GM18517 (cell line): Measurements from ENCODE around the gene SIRPB1.
"Not testable (repeated sequence)": the region's sequence is repeated elsewhere in the genome, so short reads cannot be mapped to it uniquely, and the experiment has no call there.

Source experiments
- ATAC-seq: cut with Tn5 transposase; IDR thresholded peaks from one replicate; pipeline ENCODE4 v1.9.1; 2021; ENCODE audit warnings: mild to moderate bottlenecking, moderate library complexity; ENCODE audit not compliant: unreplicated experiment

The SIRPB1 gene

DNA sequence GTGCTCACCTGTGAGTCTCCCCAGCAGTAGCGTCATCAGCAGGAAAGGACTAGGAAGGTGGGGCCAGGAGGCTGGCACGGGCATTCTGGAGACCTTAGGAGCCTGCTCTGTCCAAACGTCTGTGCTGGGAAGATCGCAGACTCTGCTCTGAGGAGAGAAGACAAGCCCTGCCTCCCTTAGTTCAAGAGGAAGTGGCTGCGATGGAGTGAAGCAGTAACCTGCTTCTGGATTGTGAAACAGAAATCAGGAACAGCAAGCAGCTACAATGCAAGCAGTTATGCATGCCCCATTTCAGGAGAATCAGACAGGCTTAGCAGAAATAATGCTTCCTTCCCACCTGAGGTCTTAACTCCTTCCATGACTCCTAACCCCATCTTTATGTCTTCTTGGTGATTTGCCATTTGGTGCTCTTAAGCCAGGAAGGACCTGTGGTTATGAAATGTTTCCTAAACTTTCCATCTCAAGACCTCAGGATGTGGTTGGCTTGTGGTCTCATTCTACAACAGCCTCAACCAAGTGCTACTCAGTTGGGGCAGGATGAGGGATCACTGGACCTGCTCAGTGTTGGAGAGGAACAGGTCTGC is at the start of gene SIRPB1:
SIRPB1 (minus strand) TSS at position 149 of the 584 bp plus-strand sequence; CDS start at position 84, 65 bp downstream.
- ATAC-seq, result no peak

DNA sequence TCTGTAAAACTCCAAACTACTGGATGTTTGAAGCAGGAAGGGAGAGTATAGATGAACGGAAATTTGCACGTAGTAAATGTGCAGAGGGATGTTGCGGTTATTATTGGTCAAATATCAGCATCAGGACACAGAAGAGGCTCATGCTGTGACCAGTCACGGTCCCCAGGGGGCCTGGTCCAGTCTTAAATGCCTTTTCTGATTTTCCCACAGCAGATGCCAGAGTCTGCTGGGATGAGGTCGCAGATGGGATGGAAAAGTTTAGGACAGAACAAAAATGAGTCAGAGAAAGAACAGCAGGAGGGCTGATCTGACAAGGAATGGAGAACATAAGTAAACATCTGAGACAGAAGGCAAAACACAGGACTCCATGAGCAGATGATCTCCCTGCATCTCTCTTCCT is 49.5 kb upstream of the SIRPB1 start:
- no peak for ATAC-seq

DNA sequence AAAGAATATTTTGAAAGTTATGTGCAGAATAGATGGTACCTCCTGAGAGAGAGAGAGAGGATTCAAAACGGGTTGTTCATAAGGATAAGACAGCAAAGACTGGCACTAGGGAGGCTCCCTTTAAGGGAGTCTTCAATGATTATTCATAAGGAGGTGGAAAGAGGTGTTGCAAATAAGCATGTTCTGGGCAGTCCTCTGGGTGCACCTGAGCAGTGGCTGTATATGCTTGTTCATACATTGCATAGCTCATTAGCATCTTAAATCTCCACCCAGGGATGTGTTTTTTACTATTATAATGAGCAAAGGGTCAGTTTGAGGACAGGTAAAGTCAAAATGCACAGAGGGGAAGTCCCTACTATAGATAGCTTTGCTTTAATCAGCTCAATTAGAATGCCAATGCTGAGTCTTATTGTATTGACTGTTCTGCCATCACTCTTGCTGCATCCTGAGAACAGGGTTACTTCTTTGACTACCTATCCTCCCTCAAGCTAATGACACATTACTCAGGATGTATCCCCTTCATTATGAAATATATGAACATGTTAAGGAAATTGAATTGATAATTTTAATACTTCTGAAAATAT is 47.8 kb upstream of the SIRPB1 start:
- no peak for ATAC-seq

DNA sequence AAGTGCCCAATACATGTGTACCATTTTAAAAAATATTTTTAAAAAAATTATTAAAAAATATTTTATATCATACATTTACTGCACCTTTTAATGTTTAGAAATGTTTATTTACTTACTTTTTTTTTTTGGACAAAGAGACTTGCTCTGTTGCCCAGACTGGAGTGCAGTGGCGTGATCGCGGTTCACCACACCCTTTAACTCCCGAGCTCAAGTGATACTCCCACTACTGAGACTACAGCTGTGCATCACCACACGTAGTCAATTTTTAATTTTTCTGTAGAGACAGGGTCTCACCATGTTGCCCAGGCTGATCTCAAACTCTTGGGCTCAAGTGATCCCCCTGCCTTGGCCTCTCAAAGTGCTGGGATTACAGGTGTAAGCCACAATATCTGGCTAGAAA is 47.0 kb upstream of the SIRPB1 start:
- ATAC-seq, result no peak

DNA sequence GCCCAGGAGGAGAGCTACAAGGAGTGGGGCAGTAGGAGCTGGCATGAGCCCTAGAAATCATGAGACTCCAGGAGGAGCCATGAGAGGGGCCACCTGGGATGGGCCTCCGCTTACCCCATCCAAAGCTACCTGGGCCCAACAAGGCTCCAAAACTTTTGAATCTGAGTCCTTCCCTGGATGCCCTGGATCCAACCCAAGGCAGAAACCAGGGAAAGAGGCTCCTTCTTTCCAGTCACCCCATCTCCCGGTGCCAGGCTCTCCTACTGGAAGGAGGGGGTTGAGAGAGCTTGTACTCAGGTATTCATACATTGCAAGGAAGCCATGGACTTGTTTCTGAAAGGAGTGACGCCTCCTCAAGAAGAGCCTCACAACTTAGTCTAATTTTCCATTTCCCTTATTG is 45.5 kb upstream of the SIRPB1 start:
- ATAC-seq, result no peak

DNA sequence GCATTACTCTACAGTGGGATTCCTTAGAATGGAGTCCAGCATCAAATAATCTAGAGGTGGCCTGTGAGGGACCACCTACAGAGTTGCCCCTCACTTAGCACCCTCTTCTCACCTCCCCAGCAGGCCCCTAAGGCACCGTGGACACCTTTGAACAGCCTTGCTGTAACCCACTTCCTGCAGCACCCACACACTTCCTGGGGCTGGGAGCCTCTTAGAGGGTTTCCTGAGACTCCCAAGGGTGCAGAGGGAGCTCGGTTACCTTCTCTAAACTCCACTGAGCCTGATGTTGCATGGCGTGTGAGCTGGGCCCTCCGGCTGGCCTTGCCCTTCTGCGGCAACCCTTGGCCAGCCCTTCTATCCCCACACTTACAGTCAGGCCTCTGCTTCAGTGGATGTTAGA is 45.1 kb upstream of the SIRPB1 start:
- no peak for ATAC-seq

DNA sequence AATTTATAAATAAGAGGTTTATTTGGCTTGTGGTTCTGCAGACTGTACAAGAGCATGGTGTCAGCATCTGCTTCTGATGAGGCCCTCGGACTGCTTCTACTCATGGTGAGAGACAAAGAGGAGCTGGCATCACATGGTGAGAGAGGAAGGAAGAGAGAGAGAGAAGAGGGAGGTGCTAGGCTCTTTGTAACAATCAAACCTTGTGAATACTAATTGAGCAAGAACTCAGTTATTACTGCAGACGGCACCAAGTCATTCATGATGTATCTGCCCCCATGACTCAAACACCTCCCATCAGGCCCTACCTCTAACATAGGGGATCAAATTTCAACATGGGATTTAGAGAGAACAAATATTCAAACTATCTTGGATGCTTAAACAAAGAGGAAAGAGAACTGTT is 44.1 kb upstream of the SIRPB1 start:
- ATAC-seq, result no peak

DNA sequence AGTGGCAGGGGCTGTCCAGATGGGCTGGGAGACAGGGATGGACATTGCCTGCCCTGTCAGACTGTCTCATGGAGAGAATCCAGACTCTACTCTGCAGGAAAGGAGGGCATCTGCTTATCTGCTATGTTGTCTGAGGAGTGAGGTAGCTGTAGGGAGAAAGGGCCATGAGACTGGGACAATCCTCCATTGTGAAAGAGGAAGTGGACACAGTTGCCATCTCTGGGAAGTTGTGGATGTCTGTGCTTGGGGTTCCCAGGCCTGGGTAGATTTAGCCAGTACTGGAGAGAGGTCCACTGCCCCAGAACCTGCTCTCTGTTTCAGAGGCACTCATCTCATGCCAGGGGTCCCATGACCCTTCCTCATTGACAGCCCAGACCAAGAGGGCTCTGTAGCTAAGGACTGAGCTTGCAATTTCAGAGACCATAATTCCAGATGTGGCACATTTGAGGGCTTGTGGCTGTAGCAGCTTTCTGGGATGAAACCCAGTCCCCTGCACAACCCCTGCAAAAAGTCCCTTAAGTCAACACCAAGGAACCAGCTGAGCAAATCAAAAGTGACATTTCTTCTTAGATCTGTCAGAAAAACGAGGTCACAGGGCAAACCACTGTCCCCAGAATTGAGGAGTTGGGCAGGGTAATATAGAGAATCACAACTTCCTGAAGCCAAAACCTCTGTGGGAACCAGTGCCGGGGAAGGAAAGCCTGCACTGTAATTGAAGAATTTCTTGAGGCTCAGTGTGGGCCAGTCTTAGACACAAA is 41.9 kb upstream of the SIRPB1 start:
- ATAC-seq, result no peak

DNA sequence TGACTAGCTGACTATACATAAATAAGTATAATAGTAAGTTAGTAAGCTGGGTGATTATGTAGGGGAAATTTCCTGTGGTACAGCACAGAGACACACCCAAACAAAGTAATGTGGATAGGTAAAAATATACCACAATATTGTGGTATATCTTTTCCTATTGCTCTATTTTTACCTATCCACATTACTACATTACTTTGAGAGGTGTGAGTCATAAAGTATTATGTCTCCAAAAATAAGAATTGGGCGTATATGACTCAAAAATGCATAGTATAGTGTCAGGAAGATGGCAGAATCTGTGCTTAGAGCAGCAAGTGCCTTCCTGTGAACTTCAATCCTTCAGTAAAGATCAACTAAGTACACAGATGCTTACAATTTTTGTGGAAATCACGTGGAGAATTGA is 40.4 kb upstream of the SIRPB1 start:
- ATAC-seq, result no peak

DNA sequence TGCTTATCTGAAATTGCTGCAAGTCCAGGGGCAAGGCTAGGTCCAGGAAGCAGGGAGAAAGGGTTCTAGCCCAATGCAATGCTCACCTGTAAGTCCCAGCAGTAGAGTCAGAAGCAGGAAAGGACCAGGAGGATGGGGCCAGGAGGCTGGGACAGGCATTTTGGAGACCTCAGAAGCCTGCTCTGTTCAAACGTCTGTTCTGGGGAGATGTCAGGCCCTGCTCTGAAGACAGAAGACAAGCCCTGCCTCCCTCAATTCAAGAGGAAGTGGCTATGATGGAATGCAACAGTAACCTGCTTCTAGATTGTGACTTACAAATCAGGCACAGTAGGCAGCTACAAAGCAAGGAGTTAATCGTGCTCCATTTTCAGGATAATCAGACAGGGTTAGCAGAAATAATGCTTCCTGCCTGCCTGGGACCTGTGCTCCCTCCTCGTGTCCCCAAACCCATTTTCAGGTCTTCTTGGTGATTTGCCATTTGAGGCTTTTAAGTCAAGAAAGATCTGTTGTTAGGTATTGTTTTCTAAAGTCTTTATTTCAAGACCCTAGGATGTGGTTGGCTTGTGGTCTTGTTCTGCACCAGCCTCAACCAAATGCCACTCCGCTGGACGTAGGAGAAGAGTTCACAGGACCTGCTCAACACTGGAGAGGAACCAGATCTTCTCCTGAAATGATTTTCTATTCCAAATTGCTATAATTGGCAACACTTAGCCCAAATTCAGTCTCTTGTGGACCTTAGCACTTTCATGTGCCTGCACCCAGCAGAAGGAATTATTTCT is 37.9 kb upstream of the SIRPB1 start, which contains the start of gene SIRPG:
SIRPG (minus strand) TSS at position 224 of the 779 bp plus-strand sequence; CDS start at position 159, 65 bp downstream.
- no peak for ATAC-seq

DNA sequence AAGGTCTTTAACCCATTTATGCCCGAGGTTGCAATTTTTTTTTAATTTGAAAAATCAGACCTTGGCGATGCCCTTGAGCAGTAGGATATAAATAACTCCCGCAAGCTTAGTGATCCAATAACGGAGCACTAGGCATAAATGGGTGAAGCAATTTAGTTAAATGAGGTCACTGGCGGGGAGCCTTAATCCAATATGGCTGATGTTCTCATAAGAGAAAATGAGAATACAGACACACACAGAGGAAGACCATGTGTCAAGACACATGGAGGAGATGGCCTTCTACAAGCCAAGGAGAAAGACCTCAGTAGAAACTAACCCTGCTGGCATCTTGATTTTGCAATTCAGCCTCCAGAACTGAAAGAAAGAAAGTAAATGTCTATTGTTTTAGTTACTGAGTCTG is 37.0 kb upstream of the SIRPB1 start:
- ATAC-seq, result no peak

DNA sequence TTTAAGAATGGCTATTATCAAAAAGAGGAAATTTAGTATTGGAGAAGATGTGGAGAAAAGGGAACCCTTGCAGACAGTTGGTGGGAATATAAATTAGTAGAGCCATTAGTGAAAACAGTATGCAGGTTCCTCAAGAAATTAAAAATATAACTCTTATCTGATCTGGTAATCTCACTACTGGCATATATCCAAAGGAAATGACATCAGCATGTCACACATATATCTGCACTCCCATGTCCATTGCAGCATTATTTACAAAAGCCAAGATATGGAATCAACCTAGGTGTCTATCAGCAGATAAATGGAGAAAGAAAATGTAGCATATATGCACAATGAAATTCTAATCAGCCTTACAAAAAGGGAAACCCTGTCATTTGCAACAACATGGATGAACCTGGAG is 35.2 kb upstream of the SIRPB1 start:
- no peak for ATAC-seq

DNA sequence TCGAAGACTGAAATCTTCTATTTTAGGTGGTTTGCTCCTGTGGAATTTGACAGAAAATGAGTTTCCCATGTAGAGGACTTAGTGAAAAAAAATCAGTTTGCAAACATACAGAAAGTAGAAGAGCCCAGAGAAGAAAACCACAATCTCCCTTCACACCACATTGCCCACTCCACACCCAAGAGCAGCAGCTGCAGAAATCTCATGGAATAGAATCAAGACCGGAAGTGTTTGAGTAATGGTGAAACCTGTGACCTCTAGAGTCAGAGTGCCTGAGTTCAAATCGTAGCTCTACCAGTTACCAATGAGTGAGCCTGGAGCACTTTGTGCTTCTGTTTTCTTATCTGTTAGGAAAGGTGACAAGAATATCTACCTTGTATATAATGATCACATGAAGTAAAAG is 33.2 kb upstream of the SIRPB1 start:
- no peak for ATAC-seq

DNA sequence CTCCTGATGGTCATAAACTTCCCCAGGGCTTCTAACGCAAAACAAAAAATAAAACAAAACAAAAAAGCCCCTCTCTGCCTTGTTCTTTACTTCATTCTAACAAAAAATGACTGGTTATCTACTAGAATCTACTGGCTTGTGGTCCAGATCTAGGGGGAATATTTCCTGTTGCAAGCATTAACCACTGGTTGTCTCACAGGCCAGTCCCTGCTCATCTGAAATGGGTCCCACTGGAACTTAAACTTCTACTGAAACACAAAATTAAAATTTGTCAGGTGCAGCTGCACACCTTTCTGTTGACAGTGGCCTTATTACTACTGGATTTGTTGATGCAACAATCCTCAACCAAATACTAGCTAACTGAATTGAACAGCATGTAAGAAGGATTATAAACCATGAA is 32.3 kb upstream of the SIRPB1 start:
- no peak for ATAC-seq

DNA sequence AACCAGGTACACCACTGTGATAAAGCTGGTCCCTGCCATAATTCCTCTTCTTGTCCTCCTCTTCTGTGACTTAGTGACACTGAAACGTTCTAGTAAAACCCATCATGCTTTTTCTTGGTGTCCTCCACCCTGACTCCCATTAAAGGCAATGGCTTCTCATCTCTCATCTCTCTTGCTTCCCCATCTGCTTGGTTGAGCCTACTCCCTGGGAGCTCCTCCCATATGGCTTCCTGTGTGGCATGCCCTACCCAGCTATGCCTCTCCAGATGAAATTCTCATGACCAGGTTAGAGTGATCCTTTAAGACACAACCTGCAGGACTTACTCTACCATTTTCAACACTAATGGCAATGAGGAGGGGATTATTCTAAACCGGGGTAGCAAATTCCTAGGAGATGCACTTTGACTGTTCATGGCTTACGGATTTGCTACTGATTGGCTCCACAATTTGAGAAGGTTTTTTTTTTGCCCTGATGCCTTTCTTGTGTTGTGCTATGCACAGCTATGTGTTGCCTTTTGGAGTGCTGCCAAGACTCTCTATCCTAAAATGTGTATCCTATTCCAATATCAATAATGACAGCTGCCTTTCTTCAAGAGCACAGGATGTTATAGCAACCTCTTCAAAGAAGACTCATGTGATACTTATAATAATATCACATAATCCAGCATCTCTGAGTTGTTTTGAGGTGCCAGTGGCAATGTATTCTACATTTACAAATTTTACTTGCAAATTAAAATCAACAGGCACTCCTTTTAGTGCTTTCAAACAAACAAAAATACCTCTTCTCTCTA is 31.7 kb upstream of the SIRPB1 start:
- no peak for ATAC-seq

DNA sequence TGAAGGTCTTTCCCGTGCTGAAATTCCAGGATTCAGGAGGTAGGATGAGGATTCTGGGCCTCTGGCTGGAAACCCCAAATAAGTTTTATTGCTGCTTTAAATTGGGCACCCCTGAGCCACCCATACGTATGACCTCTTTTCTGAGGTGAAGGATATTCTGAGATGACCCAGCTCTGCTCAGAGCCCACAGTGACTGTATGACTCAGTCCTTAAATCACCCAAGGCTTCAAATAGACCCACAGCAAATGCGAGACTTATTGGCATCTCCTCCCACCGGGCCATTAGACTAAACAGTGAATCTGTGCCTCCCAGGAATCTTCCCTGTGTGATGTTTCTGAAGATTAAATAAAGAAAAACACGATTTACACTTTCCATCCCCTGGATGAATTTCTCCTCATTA is 28.3 kb upstream of the SIRPB1 start:
- ATAC-seq, result no peak

DNA sequence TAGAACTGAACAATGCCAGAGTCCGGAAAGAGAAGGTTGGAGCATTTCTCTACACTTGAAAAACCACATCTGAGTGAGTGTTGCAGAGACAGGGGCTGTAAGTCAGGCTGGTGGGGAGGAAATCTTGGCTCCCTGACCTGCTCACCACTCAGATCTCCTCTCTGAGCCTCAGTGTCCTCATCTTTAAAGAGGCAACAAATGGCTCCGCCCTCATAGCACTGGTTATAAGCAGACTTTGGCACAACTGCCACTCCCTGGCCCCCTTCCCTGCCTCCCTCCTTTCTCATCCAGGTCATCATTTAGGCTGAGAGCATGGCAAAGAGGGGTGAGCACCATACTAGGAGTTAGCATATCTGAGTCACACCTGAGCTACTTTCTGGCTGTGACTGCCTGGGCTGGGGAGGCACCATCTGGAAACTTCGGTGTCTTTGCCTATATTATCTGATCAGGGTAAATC is 27.2 kb upstream of the SIRPB1 start:
- no peak for ATAC-seq

DNA sequence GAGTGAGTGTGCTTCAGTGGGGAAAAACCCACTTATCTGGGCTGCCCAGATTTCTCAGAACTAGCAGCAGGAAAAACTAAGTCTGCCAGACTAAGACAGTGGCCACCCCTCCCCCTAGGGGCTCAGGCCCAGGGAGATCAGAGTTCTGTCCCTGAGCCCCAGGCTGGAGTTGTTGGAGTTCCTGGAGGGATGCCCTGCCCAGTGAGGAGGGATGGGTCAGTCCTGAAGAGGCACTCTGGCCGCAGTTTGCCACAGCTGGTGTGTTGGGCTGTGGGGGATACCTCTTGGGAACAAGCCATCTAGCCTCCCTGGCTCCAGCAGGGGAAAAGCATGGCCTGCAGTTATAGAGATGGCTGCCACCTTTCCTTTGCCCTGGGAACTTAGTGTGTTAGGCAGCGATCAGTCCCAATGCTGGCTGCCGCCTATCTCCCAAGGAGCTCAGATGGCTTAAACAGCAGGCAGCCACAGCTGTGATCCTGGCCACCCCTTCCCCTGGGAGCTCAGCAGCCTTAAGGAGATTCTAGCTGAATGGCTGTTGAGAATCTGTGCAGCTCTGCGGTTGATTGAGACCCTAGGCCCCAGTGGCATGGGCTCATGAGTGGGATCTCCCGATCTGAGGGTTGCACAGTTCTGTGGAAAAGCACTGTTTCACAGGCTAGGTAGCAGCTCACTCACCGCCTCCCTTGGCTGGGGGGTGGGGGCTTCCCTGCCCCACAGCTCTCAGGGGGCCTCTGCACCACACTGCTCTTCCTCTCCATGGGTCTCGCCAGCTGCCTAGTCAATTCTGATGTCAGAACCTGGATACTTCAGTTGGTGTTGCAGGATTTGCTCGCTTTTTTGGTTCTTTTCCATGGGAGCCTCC is 24.5 kb upstream of the SIRPB1 start:
- ATAC-seq, result no peak

DNA sequence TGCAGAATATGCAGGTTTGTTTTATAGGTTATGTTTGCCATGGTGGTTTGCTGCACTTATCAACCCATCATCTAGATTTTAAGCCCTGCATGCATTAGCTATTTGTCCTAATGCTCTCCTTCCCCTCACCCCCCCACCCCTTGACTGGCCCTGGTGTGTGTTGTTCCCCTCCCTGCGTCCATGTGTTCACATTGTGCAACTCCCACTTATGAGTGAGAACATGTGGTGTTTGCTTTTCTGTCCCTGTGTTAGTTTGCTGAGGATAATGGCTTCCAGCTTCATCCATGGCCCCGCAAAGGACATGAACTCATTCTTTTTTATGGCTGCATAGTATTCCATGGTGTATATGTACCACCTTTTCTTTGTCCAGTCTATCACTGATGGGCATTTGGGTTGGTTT is 18.8 kb upstream of the SIRPB1 start:
- ATAC-seq, result not testable (repeated sequence)

DNA sequence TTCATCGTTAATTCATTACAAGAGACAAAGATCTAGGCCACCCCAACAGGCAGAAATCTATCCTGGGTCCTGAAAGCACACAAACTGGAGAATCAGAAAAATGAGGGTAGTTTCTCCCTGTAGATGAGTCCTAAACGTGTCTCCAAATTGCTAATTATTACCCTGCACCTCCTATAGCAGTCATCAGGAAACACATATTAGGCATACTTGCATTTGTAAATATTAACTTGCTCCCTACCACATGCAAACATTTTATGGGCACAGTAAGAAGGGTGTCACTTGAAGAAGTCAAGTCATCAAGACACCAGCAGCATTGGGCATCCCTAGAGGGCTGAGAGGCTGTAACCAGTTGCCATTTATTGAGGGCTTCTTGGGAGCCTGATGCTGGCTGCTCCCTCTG is 17.9 kb upstream of the SIRPB1 start:
- ATAC-seq, result no peak
